ENCODE results near the gene COP1.
"Not testable (repeated sequence)": the region's sequence is repeated elsewhere in the genome, so short reads cannot be mapped to it uniquely, and the experiment has no call there.

Gene COP1

GRCh38 chr1:176118985-176119384 is 88.1 kb downstream of the COP1 start:
- DNase-seq: no peak

GRCh38 chr1:176111835-176112234 is 95.3 kb downstream of the COP1 start:
- no peak for DNase-seq

GRCh38 chr1:176110203-176110602 is 96.9 kb downstream of the COP1 start:
- no peak for DNase-seq

DNA sequence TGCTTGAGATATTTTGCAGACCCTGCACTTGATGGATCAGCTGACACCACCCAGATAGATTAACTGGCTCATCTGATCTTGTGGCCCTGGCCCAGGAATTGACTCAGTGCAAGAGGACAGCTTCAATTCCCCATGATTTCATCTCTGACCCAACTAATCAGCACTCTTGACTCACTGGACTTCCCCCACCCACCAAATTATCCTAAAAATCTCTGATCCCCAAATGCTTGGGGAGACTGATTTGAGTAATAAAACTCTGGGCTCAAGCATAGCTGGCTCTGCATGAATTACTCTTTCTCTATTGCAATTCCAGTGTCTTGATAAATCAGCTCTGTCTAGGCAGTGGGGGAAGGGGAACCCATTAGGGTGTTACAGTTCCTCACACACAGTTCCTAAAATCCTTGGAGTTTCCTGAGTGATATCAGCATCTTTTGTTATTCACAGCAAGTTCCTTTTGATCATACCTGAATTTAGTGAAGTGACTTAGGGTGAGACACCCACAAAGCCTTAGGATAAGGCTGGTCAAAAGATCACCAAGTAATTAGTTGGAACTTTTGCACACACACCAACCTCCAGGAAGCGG is 104.2 kb downstream of the COP1 start:
- DNase-seq: no peak

- no peak for DNase-seq
These were observed 105.0 kb downstream of the COP1 start for GRCh38 chr1:176101951-176102642.

- no peak for DNase-seq
These were observed 108.5 kb downstream of the COP1 start for GRCh38 chr1:176098560-176098959.

DNA sequence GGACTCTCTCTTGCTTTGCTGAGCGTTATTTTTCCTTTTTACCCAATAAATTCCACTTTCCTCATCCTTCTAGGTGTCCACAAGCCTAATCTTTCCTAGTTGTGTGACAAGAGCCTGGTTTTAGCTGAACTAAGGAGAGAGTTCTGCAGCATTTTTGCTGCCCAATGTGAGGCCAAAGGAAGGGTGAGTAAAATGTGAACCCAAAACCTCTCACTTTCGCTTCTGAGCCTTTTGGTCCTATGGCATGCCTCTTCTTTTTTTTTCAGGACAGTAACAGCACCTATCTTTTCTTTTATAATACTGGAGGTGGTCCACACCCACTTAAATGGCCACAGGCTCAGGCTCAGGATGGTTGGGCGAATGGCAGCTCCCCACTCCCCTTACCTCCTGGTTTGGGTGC is 111.1 kb downstream of the COP1 start:
- DNase-seq: no peak

- no peak for DNase-seq
These were observed 116.3 kb downstream of the COP1 start for GRCh38 chr1:176090766-176091165.

DNA sequence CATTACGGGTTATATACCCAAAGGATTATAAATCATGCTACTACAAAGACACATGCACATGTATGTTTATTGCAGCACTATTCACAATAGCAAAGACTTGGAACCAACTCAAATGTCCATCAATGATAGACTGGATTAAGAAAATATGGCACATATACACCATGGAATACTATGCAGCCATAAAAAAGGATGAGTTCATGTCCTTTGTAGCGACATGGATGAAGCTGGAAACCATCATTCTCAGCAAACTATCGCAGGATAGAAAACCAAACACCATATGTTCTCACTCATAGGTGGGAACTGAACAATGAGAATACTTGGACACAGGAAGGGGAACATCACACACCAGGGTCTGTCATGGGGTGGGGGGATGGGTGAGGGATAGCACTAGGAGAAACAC is 119.3 kb downstream of the COP1 start:
- DNase-seq: not testable (repeated sequence)

DNA sequence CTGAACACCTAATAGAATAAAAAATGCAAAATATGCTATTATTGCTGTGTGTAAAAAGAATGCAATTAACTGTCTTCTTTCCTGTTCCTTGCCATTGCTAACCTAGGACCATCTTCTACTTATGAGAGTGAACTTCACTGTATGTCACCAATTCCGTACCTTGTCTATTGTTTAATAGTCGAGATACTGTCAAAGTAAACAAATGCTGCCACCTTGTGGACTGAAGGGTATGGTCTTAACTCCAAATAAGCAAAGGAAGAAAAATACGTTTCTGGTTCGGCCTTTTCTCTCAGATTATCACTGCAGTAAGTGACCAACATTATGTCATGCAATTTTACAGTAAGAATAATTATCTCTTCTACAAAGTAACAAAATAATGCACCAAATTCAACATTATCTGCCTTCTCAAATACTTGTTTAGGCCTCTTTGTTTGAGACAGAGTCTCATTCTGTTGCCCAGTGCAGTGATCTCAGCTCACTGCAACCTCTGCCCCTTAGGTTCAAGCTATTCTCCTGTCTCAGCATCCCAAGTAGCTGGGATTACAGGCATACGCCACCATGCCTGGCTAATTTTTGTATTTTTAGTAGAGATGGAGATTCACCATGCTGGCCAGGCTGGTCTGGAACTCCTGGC is 133.4 kb downstream of the COP1 start:
- DNase-seq: no peak

DNA sequence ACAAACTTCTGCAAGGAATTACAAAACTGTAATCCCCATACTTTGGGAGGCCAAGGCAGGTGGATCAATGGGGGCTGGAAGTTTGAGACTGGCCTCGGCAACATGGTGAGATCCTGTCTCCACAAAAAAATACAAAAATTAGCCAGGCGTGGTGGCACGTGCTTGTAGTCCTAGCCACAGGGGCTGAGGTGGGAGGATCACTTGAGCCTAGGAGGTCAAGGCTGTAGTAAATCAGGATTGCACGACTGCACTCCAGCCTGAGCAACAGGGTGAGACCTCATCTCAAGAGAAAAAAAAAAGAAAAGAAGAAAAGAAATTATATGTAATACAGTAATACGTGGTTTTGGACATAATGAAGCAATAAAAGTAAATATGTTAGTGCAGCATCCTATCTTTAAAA is 138.2 kb downstream of the COP1 start:
- DNase-seq: no peak

DNA sequence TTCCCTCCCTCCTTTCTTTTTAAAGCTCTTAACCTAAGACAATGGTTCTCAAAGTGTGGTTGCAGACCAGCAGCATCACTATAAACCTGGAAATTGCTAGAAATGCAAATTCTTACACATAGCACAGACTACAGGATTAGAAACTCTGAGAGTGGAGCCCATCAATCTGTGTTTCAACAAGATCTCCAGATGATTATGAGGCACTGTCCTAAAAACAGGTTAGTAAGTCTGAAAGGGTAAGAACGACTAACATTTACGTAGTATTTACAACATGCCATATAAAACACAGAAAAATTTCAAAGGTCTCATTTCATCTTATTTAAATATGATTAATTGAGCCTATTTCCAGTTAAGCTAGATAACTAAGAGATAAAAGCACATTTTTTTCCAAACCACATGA is 138.8 kb downstream of the COP1 start:
- DNase-seq: no peak

DNA sequence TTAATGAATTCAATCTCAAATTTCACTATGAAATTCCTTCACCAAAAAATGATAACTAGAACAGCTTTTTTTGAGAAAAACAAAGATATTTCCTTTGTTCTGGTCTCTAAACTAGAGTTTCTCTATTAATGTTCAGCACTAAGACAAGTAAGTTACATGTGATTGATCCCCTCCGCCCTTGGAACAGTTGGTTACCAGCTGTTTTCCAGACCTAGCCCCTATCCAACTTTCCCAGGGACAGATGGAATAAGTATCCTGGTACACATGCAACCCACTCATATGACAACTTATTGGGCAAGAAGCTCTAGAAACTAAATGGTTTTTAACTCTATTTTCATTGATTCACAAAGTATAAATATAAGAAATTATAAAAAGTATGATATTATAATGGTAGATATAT is 140.4 kb downstream of the COP1 start:
- DNase-seq: no peak

DNA sequence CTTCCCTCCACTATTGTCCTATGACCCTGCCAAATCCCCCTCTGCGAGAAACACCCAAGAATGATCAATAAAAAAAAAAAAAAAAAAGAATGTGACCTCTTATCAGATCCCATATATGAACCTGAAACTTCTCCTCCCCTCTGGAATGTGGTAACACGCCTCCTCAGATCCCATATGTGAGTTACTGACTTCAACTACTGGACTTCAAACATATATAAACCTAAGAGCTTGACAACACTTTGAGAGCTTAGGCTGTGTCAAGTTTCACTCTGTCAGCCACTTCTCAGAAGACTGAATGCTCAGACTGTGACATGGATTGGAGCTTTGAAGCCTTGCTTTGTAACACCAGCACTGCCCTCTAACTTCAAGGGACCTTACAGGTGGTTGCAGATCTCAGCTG is 148.4 kb downstream of the COP1 start:
- DNase-seq: no peak

- no peak for DNase-seq
These were observed 150.8 kb downstream of the COP1 start for GRCh38 chr1:176056312-176056711.

DNA sequence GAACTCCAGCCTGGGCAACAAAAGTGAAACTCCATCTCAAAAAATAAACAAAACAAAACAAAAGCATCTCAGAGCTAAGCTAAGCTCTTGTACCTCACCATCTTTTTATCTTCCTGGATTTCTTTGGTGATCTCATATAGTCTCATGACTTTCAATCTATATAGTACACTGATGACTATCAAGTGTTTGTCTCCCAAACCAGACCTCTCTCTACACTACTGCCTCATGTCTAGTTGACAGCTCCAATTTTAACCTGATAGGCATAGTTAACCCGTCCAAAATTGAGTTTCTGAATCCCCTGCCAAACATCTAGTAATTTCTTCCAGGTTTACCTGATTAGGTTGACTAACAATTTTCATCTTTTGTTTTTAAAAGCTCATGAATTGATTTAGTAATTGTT is 151.7 kb downstream of the COP1 start:
- DNase-seq: no peak

DNA sequence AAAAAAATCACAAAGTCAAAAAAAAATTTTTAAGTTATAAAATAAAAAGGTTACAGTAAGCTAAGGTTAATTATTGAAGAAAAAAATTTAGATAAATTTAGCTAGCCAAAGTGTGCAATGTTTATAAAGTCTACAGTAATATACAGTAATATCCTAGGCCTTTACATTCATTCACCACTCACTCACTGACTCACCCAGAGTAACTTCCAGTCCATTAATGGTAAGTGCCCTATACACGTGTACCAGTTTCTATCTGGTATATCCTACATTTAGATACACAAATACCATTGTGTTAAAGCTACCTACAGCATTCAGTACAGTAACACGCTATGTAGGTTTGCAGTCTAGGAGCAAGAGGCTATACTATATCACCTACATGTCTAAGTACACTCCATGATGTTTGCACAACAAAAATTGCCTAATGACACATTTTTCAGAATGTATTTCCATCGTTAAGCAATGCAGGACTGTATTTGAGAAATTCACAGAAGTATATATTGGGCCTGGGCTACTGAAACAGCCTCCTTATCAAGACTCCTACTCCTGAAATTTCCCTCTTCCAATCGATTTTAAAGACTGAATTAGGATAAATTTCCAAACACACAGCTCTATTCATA is 155.1 kb downstream of the COP1 start:
- DNase-seq: no peak

DNA sequence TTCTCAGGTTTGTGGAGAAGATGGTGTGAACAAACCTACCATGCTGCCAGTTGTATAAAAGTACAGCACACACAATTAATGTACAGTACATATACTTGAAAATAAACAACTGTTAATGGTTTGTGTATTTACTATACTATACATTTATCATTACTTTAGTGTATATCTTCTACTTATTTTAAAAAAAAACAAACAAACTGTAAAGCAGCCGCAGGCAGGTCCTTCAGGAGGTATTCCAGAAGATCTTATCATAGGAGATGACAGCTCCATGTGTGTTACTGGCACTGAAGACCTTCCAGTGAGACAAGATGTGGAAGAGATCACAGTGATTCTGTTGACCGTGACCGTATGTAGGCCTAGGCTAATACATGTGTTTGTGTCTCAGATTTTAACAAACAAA is 155.7 kb downstream of the COP1 start:
- DNase-seq: no peak

DNA sequence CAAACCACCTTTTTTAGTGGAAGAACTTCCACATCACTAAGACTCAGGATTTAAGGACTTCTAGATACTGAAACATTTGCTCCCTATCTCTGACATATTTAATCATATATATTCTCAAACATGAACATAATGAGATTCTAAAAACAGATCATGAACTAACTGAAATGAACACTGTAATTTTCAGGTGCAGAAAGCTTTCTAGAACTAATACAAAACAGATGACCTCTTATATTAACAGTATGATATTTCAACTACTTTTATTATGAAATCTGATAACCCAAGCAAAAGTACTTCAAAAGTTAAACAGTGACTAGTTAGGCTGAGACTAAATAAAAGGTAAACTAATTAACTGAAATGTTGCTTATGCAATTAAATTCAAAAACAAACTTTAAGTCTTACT is 157.5 kb downstream of the COP1 start:
- no peak for DNase-seq

GRCh38 chr1:176046926-176047325 is 160.2 kb downstream of the COP1 start:
- no peak for DNase-seq

GRCh38 chr1:176043537-176043936 is 163.5 kb downstream of the COP1 start:
- no peak for DNase-seq

DNA sequence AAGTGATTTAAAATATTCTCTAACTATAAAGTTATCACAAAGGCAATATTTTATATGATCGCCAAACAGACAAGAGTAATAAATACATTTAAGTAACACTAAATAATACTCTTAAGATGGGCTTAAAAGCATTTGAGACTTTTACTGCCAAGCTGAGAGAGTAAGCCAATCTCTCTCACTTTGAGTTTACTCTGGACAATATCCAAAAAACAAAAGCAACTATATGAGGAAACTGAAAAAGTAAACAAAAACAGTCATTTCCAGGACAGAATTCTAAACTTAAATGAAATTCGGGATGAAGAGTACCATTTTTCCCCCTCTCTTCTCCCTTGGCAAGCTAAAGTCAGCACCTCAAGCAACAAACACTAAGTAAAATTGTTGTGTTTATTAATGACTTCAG is 173.2 kb downstream of the COP1 start:
- DNase-seq: no peak

DNA sequence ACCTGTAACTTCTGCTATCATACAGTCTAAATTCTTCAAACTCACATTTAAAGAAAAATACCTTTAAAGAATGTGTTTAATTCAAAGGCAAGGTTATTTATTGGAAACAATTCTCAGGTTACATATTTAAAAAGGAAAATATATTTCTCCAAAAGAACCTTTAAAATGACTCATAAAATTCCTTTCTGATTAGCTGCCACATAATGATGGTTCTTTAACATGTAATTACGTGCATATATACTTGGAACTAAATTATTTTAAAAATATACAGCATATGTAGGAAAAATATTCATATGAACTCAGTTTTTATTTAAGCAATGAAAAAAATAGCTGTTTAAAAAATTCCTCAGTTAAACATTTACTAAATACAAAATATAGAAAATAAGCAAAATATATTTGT is 173.6 kb downstream of the COP1 start:
- DNase-seq: no peak

DNA sequence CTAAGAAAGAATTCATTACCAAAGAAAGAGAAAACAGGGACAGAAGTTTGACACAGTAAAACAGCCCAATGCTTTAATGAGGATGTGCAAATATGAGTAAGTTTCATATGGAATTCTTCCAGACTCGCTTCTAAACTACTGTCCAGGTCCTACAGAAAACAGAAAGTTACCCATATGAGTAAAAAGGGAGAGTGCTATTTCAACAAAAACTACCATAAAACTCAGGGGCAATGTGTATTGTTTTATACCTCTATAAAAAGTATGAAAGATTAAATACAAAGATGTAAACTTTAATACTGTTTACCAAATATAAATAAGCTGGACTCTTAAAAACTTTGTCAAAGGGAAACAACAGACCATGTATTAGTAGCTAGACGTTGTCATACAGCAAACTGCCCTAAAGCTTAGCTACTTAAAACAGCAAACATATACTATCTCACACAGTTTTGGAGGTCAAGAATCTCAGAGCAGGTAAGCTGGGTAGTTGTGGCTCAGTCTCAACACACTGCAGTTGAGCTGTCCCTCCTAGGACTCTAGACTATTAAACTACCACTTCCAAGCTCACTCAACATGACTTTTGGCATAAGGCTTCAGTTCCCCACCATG is 174.9 kb downstream of the COP1 start:
- DNase-seq: no peak
